Ascending aorta (tissue), 2 donors: ENCODE results near the gene STX8. TPM values are rescaled to one million over a fixed set of nuclear protein-coding genes. Genes with fewer than 3 reads are reported as not detected.
"Not testable (repeated sequence)": the region's sequence is repeated elsewhere in the genome, so short reads cannot be mapped to it uniquely, and the experiment has no call there.

Experiments used
- DNase-seq, 2 donors: peaks; one replicate each; pipeline ENCODE4 v3.0.0-alpha.2; 2019; ENCODE audit warnings: low spot score in 2 of 2
- H3K27ac ChIP-seq, 2 donors: fragments of 200-600 bp; sonication (generic); one replicate each; pipeline ENCODE4 v1.5.1; 2016 to 2017; ENCODE audit warnings: mild to moderate bottlenecking in 1 of 2
- H3K27me3 ChIP-seq: fragments of 200-600 bp; sonication (generic); one replicate; pipeline ENCODE4 v1.5.1; 2017
- H3K36me3 ChIP-seq, 2 donors: fragments of 200-600 bp; sonication (generic); one replicate each; pipeline ENCODE4 v1.5.1; 2016
- H3K4me1 ChIP-seq, 2 donors: fragments of 200-600 bp; sonication (generic); one replicate each; pipeline ENCODE4 v1.5.1; 2016 to 2017; ENCODE audit warnings: mild to moderate bottlenecking in 1 of 2
- H3K4me3 ChIP-seq, 2 donors: fragments of 200-600 bp; sonication (generic); one replicate each; pipeline ENCODE4 v1.5.1; 2016 to 2017; ENCODE audit warnings: mild to moderate bottlenecking in 1 of 2
- H3K9me3 ChIP-seq, 2 donors: fragments of 200-600 bp; sonication (generic); one replicate each; pipeline ENCODE4 v1.5.1; 2016
- CTCF ChIP-seq, 3 experiments: fragments of 200-600 bp in 2 of 3; fragments of 450-650 bp in 1 of 3; sonication (generic) in 2 of 3; IDR thresholded peaks; one replicate each; pipeline ENCODE4 v1.5.1; 2016 to 2019; ENCODE audit warnings: antibody characterized with exemption in 3 of 3, mild to moderate bottlenecking in 1 of 3, moderate library complexity in 1 of 3
- intact Hi-C: fragments of 100-400 bp; cut with DNase I; formaldehyde crosslinking; loops from one replicate; pipeline ENCODE4 v1.15.1; 2023
- total RNA-seq: library from RNA; depleted of rRNA; stranded (reverse); fragments of >200 nt; gene quantifications from one replicate; pipeline ENCODE4 v1.1.0, GENCODE V29; 2016

Gene STX8
- total RNA-seq, 1 donor from 2014 or later = 7.6 TPM

GRCh38 chr17:9576521-9577372, 1.1 kb upstream of the STX8 start, which contains the start of gene CFAP52:
Gene CFAP52, plus strand, starts transcription at chr17:9576642. Its CDS starts 54 bp downstream, at chr17:9576696.
- Histone ChIP-seq H3K27ac (peak within 1 kb of the TSS; percentile 39 to 44), H3K4me1 (peaks cover 0 to 3% of the 10 kb centered on the region in 2 donors), H3K36me3 (no peaks in the 10 kb centered on the region), H3K4me3 (peak within 1 kb of the TSS; percentile 72 to 87), H3K27me3 (no peaks in the 10 kb centered on the region), H3K9me3 (no peaks in the 10 kb centered on the region)
- peak; percentile 21 to 83 for DNase-seq
- intact Hi-C loops = no loop called here
- peak; percentile 27 to 68 (median 52) for TF ChIP-seq CTCF (IDR thresholded peaks at IDR 0.05)

- H3K9me3 ChIP-seq = no peaks in the 10 kb centered on the region
These were observed 4.4 kb downstream of the STX8 start for GRCh38 chr17:9571201-9571600.

GRCh38 chr17:9568957-9569588, 6.5 kb downstream of the STX8 start:
- no peak for TF ChIP-seq CTCF (IDR thresholded peaks at IDR 0.05)
- no peak for DNase-seq
- H3K4me1 ChIP-seq = no peaks in the 10 kb centered on the region
- H3K9me3 ChIP-seq = no peaks in the 10 kb centered on the region
- H3K27ac ChIP-seq = no peak overlapping the region
- no peak overlapping the region for H3K4me3 ChIP-seq
- intact Hi-C loops = no loop called here
- no peaks in the 10 kb centered on the region for H3K27me3 ChIP-seq
- peaks cover 24 to 37% of the 10 kb centered on the region in 2 donors for H3K36me3 ChIP-seq

More at GRCh38 chr17:9571201-9571600, 4.4 kb downstream of the STX8 start:
- Histone ChIP-seq H3K27me3 (no peaks in the 10 kb centered on the region), H3K4me3 (no peak overlapping the region), H3K4me1 (no peaks in the 10 kb centered on the region), H3K36me3 (peaks cover 24 to 36% of the 10 kb centered on the region in 2 donors), H3K27ac (no peak overlapping the region)
- intact Hi-C loops = no loop called here
- DNase-seq = no peak
- no peak for TF ChIP-seq CTCF (IDR thresholded peaks at IDR 0.05)

GRCh38 chr17:9568004-9568403, 7.6 kb downstream of the STX8 start:
- H3K36me3 ChIP-seq = peaks cover 24 to 37% of the 10 kb centered on the region in 2 donors
- H3K4me1 ChIP-seq = no peaks in the 10 kb centered on the region
- no peak overlapping the region for H3K27ac ChIP-seq
- TF ChIP-seq CTCF (IDR thresholded peaks at IDR 0.05) = no peak
- intact Hi-C loops = no loop called here
- no peak overlapping the region for H3K4me3 ChIP-seq
- no peak for DNase-seq
- H3K27me3 ChIP-seq = no peaks in the 10 kb centered on the region
- H3K9me3 ChIP-seq = no peaks in the 10 kb centered on the region

- DNase-seq, H3K4me1 ChIP-seq, H3K27ac ChIP-seq, H3K27me3 ChIP-seq, intact Hi-C loops, H3K9me3 ChIP-seq, H3K4me3 ChIP-seq: not testable (repeated sequence)
- H3K36me3 ChIP-seq = peaks cover 24 to 40% of the 10 kb centered on the region in 2 donors
These were observed 8.9 kb downstream of the STX8 start for GRCh38 chr17:9566739-9567138.

GRCh38 chr17:9566067-9566466, 9.6 kb downstream of the STX8 start:
- no peak overlapping the region for H3K27ac ChIP-seq
- intact Hi-C loops = no loop called here
- no peaks in the 10 kb centered on the region for H3K9me3 ChIP-seq
- H3K36me3 ChIP-seq = peaks cover 24 to 42% of the 10 kb centered on the region in 2 donors
- H3K4me3 ChIP-seq = no peak overlapping the region
- no peak for DNase-seq
- no peaks in the 10 kb centered on the region for H3K4me1 ChIP-seq
- H3K27me3 ChIP-seq = no peaks in the 10 kb centered on the region
- TF ChIP-seq CTCF (IDR thresholded peaks at IDR 0.05) = no peak
